ENCODE measurements around the gene ACTN4. TPM values are rescaled to one million over a fixed set of nuclear protein-coding genes. Genes with fewer than 3 reads are reported as not detected.

The ACTN4 gene
- total and polyA plus RNA-seq, 2 experiments from 2014 or later: 68.9 to 427 TPM

DNA sequence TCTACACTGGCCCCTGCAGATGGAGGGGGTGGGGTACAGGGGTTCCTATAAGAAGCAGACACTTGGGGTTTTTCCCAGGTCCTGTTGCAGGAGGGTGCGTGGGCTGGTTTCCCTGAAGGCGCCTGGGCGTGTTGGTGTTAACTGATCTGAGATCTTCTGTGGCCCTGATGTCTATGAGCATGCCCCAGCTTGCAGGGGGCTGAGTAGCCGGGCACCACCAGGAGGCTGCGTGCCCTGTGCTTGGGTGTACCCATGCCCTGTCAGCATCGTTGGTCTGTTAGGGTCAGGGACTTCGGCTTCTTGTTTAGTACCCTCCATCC lies 51.5 kb downstream of the ACTN4 start:
- TF ChIP-seq JUNB (IDR thresholded peaks at IDR 0.05; ENCODE audit: unreplicated experiment) (no peak), CREB1 (CRISPR knock-in tag; IDR thresholded peaks at IDR 0.05; ENCODE audit: low read depth) (no peak), POLR2AphosphoS5 (IDR thresholded peaks at IDR 0.05; ENCODE audit: low read depth) (no peak), EZH2 (IDR thresholded peaks at IDR 0.05; ENCODE audit: low read depth, unreplicated experiment) (no peak), ZNF331 (CRISPR knock-in tag; IDR thresholded peaks at IDR 0.05; ENCODE audit: low read depth) (no peak), EZH2phosphoT487 (IDR thresholded peaks at IDR 0.05; ENCODE audit: unreplicated experiment) (no peak), ZNF114 (CRISPR knock-in tag; IDR thresholded peaks at IDR 0.05) (no peak), NANOG (IDR thresholded peaks at IDR 0.05; ENCODE audit: borderline replicate concordance) (no peak), STAT1 (IDR thresholded peaks at IDR 0.05; ENCODE audit: unreplicated experiment) (no peak)
- TF ChIP-seq, protein P1, sequence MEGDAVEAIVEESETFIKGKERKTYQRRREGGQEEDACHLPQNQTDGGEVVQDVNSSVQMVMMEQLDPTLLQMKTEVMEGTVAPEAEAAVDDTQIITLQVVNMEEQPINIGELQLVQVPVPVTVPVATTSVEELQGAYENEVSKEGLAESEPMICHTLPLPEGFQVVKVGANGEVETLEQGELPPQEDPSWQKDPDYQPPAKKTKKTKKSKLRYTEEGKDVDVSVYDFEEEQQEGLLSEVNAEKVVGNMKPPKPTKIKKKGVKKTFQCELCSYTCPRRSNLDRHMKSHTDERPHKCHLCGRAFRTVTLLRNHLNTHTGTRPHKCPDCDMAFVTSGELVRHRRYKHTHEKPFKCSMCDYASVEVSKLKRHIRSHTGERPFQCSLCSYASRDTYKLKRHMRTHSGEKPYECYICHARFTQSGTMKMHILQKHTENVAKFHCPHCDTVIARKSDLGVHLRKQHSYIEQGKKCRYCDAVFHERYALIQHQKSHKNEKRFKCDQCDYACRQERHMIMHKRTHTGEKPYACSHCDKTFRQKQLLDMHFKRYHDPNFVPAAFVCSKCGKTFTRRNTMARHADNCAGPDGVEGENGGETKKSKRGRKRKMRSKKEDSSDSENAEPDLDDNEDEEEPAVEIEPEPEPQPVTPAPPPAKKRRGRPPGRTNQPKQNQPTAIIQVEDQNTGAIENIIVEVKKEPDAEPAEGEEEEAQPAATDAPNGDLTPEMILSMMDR (conservative IDR thresholded peaks at IDR 0.05; ENCODE audit: low read depth in 2 of 2): no peak
- TF ChIP-seq, protein P2, sequence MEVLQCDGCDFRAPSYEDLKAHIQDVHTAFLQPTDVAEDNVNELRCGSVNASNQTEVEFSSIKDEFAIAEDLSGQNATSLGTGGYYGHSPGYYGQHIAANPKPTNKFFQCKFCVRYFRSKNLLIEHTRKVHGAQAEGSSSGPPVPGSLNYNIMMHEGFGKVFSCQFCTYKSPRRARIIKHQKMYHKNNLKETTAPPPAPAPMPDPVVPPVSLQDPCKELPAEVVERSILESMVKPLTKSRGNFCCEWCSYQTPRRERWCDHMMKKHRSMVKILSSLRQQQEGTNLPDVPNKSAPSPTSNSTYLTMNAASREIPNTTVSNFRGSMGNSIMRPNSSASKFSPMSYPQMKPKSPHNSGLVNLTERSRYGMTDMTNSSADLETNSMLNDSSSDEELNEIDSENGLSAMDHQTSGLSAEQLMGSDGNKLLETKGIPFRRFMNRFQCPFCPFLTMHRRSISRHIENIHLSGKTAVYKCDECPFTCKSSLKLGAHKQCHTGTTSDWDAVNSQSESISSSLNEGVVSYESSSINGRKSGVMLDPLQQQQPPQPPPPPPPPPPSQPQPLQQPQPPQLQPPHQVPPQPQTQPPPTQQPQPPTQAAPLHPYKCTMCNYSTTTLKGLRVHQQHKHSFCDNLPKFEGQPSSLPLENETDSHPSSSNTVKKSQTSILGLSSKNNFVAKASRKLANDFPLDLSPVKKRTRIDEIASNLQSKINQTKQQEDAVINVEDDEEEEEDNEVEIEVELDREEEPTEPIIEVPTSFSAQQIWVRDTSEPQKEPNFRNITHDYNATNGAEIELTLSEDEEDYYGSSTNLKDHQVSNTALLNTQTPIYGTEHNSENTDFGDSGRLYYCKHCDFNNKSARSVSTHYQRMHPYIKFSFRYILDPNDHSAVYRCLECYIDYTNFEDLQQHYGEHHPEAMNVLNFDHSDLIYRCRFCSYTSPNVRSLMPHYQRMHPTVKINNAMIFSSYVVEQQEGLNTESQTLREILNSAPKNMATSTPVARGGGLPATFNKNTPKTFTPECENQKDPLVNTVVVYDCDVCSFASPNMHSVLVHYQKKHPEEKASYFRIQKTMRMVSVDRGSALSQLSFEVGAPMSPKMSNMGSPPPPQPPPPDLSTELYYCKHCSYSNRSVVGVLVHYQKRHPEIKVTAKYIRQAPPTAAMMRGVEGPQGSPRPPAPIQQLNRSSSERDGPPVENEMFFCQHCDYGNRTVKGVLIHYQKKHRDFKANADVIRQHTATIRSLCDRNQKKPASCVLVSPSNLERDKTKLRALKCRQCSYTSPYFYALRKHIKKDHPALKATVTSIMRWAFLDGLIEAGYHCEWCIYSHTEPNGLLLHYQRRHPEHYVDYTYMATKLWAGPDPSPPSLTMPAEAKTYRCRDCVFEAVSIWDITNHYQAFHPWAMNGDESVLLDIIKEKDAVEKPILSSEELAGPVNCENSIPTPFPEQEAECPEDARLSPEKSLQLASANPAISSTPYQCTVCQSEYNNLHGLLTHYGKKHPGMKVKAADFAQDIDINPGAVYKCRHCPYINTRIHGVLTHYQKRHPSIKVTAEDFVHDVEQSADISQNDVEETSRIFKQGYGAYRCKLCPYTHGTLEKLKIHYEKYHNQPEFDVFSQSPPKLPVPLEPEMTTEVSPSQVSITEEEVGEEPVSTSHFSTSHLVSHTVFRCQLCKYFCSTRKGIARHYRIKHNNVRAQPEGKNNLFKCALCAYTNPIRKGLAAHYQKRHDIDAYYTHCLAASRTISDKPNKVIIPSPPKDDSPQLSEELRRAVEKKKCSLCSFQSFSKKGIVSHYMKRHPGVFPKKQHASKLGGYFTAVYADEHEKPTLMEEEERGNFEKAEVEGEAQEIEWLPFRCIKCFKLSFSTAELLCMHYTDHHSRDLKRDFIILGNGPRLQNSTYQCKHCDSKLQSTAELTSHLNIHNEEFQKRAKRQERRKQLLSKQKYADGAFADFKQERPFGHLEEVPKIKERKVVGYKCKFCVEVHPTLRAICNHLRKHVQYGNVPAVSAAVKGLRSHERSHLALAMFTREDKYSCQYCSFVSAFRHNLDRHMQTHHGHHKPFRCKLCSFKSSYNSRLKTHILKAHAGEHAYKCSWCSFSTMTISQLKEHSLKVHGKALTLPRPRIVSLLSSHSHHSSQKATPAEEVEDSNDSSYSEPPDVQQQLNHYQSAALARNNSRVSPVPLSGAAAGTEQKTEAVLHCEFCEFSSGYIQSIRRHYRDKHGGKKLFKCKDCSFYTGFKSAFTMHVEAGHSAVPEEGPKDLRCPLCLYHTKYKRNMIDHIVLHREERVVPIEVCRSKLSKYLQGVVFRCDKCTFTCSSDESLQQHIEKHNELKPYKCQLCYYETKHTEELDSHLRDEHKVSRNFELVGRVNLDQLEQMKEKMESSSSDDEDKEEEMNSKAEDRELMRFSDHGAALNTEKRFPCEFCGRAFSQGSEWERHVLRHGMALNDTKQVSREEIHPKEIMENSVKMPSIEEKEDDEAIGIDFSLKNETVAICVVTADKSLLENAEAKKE (CRISPR knock-in tag; IDR thresholded peaks at IDR 0.05): no peak
- TF ChIP-seq, protein P3, sequence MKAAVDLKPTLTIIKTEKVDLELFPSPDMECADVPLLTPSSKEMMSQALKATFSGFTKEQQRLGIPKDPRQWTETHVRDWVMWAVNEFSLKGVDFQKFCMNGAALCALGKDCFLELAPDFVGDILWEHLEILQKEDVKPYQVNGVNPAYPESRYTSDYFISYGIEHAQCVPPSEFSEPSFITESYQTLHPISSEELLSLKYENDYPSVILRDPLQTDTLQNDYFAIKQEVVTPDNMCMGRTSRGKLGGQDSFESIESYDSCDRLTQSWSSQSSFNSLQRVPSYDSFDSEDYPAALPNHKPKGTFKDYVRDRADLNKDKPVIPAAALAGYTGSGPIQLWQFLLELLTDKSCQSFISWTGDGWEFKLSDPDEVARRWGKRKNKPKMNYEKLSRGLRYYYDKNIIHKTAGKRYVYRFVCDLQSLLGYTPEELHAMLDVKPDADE (IDR thresholded peaks at IDR 0.05): no peak
- TF ChIP-seq, protein P4, sequence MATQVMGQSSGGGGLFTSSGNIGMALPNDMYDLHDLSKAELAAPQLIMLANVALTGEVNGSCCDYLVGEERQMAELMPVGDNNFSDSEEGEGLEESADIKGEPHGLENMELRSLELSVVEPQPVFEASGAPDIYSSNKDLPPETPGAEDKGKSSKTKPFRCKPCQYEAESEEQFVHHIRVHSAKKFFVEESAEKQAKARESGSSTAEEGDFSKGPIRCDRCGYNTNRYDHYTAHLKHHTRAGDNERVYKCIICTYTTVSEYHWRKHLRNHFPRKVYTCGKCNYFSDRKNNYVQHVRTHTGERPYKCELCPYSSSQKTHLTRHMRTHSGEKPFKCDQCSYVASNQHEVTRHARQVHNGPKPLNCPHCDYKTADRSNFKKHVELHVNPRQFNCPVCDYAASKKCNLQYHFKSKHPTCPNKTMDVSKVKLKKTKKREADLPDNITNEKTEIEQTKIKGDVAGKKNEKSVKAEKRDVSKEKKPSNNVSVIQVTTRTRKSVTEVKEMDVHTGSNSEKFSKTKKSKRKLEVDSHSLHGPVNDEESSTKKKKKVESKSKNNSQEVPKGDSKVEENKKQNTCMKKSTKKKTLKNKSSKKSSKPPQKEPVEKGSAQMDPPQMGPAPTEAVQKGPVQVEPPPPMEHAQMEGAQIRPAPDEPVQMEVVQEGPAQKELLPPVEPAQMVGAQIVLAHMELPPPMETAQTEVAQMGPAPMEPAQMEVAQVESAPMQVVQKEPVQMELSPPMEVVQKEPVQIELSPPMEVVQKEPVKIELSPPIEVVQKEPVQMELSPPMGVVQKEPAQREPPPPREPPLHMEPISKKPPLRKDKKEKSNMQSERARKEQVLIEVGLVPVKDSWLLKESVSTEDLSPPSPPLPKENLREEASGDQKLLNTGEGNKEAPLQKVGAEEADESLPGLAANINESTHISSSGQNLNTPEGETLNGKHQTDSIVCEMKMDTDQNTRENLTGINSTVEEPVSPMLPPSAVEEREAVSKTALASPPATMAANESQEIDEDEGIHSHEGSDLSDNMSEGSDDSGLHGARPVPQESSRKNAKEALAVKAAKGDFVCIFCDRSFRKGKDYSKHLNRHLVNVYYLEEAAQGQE (IDR thresholded peaks at IDR 0.05; ENCODE audit: unreplicated experiment): no peak
- Mint-ChIP-seq H3K27me3 (ENCODE audit: insufficient read depth, low read depth, poor library complexity) (peaks cover 21% of the 10 kb centered on the region), H3K36me3 (ENCODE audit: low read depth) (peaks cover 60% of the 10 kb centered on the region), H3K27ac (peak overlapping the region; percentile 81), H3K4me3 (no peak overlapping the region), H3K4me1 (peaks cover 52% of the 10 kb centered on the region), H3K9me3 (no peaks in the 10 kb centered on the region)
- Histone ChIP-seq H3K4me3 (no peak overlapping the region), H3K27ac (ENCODE audit: low read depth) (peak overlapping the region; percentile 76), H3K79me2 (replicated peaks; ENCODE audit: insufficient read depth) (peaks cover 68% of the 10 kb centered on the region), H3K4me2 (no peak overlapping the region), H3K9me2 (ENCODE audit: insufficient read depth) (no peaks in the 10 kb centered on the region), H3K4me1 (ENCODE audit: insufficient read depth) (peaks cover 19% of the 10 kb centered on the region), H3F3A (replicated peaks; ENCODE audit: low read depth) (0 out of 2 replicates have a peak, but pooled peaks cover 6% of the 10 kb centered on the region), H4K20me1 (replicated peaks; ENCODE audit: insufficient read depth) (peaks cover 30% of the 10 kb centered on the region), H3K36me3 (ENCODE audit: insufficient read depth) (peaks cover 8% of the 10 kb centered on the region; the same call in 1 of the 2 replicates), H3K27me3 (ENCODE audit: insufficient read depth) (no peaks in the 10 kb centered on the region), H2AFZ (no peak overlapping the region)
- DNase-seq (ENCODE audit: low spot score): no peak
- ATAC-seq: no peak; the same call in 2 of the 3 replicates

Measured in GM23338 (cell line).